HCT116 (cell line): ENCODE measurements around the gene RBBP8. TPM values are rescaled to one million over a fixed set of nuclear protein-coding genes. Genes with fewer than 3 reads are reported as not detected.

ENCODE experiments used
- ATAC-seq: fragments of 200-7000 bp; cut with Tn5 transposase; 2 replicates; pipeline ENCODE4 v1.9.1; 2020; ENCODE audit warnings: mild to moderate bottlenecking, moderate library complexity
- BruUV-seq: library from RNA; stranded (reverse); fragments of 400-500 nt; replicated peaks from 2 replicates; lab custom pipeline; 2021; lab: Mats Ljungman, UMichigan
- CTCF ChIA-PET: fragments of 300-600 bp; sonication (Branson Sonifier 250); formaldehyde crosslinking; loops from one replicate; lab custom pipeline; 2021; ENCODE audit warnings: antibody characterized with exemption; lab: Charles Lee
- POLR2A ChIA-PET: fragments of 300-600, 350-600 bp; sonication (Branson Sonifier 250); formaldehyde crosslinking; loops from one replicate; lab custom pipeline; 2021; ENCODE audit warnings: antibody characterized with exemption; lab: Charles Lee
- RAD21 ChIA-PET, 2 experiments: fragments of 300-600 bp; sonication (Branson Sonifier 250); formaldehyde crosslinking; loops; one replicate each; lab custom pipeline; 2023; ENCODE audit warnings: low total read pairs in 2 of 2; ENCODE audit not compliant: uncharacterized antibody in 2 of 2, unreplicated experiment in 2 of 2, low non-redundant PET in 1 of 2; lab: Charles Lee
- DNase-seq: peaks from one replicate; pipeline ENCODE4 v3.0.0-alpha.2; 2010; ENCODE audit warnings: low read depth, low spot score
- H2AFZ ChIP-seq: fragments of 200-600 bp; shearing (Covaris generic), sonication (generic); 2 replicates; pipeline ENCODE4 v1.6.1; 2017; ENCODE audit warnings: low read depth, mixed run types, mixed read lengths, antibody characterized with exemption, low read length; ENCODE audit not compliant: poor library complexity, severe bottlenecking
- H3K27ac ChIP-seq: 2 replicates; pipeline ENCODE4 v1.5.1; 2012; ENCODE audit warnings: low read depth, low read length
- H3K27me3 ChIP-seq: fragments of 200-600 bp; sonication (generic); 2 replicates; pipeline ENCODE4 v1.6.1; 2016; ENCODE audit warnings: mixed run types, low read length, mixed read lengths; ENCODE audit not compliant: insufficient read depth
- H3K36me3 ChIP-seq, 2 experiments: fragments of 200-500 bp in 1 of 2; fragments of 200-600 bp in 1 of 2; sonication (Bioruptor generic) in 1 of 2; sonication (generic) in 1 of 2; 2 replicates each; pipeline versions ENCODE4 v1.5.1 to v1.6.1; 2014 to 2016; ENCODE audit warnings: low read length in 2 of 2, inconsistent platforms in 1 of 2, mixed read lengths in 1 of 2, mixed run types in 1 of 2; ENCODE audit not compliant: insufficient read depth in 2 of 2, control insufficient read depth in 1 of 2
- H3K4me1 ChIP-seq, 2 experiments: fragments of 200-600 bp in 1 of 2; sonication (generic) in 1 of 2; 2 replicates each; pipeline versions ENCODE4 v1.5.1 to v1.6.1; 2012 to 2017; ENCODE audit warnings: low read length in 2 of 2, inconsistent platforms in 1 of 2, mild to moderate bottlenecking in 1 of 2, mixed read lengths in 1 of 2, mixed run types in 1 of 2, moderate library complexity in 1 of 2; ENCODE audit not compliant: insufficient read depth in 2 of 2, control insufficient read depth in 1 of 2
- H3K4me2 ChIP-seq: fragments of 200-600 bp; sonication (generic); 2 replicates; pipeline ENCODE4 v1.6.1; 2017; ENCODE audit warnings: mixed run types, low read length, mixed read lengths
- H3K4me3 ChIP-seq, 2 experiments: fragments of 200-600 bp in 1 of 2; sonication (generic) in 1 of 2; replicated peaks in 1 of 2; 2 replicates each; pipeline ENCODE4 v1.5.1; 2011 to 2016; ENCODE audit warnings: low read length in 2 of 2, control low read depth in 1 of 2, low read depth in 1 of 2, mild to moderate bottlenecking in 1 of 2, mixed read lengths in 1 of 2, mixed run types in 1 of 2
- H3K79me2 ChIP-seq: fragments of 200-600 bp; sonication (generic); 2 replicates; pipeline ENCODE4 v1.6.1; 2017; ENCODE audit warnings: mild to moderate bottlenecking, mixed run types, low read length, moderate library complexity, mixed read lengths; ENCODE audit not compliant: insufficient read depth
- H3K9ac ChIP-seq: fragments of 200-600 bp; sonication (generic); 2 replicates; pipeline ENCODE4 v1.6.1; 2016; ENCODE audit warnings: low read length, mixed read lengths
- H3K9me2 ChIP-seq: fragments of 200-600 bp; sonication (generic), shearing (Covaris generic); 2 replicates; pipeline ENCODE4 v1.6.1; 2017; ENCODE audit warnings: mixed run types, mild to moderate bottlenecking, moderate library complexity; ENCODE audit not compliant: insufficient read depth
- H3K9me3 ChIP-seq, 2 experiments: fragments of 200-500 bp in 1 of 2; fragments of 200-600 bp in 1 of 2; sonication (Bioruptor generic) in 1 of 2; sonication (generic) in 1 of 2; 2 replicates each; pipeline ENCODE4 v1.6.1; 2014 to 2017; ENCODE audit warnings: low read length in 2 of 2, mixed read lengths in 2 of 2, inconsistent platforms in 1 of 2, low read depth in 1 of 2, mild to moderate bottlenecking in 1 of 2, mixed run types in 1 of 2, moderate library complexity in 1 of 2; ENCODE audit not compliant: control insufficient read depth in 1 of 2, insufficient read depth in 1 of 2
- H4K20me1 ChIP-seq: fragments of 200-600 bp; sonication (generic), shearing (Covaris generic); 2 replicates; pipeline ENCODE4 v1.6.1; 2017; ENCODE audit warnings: mixed run types, mild to moderate bottlenecking, moderate library complexity; ENCODE audit not compliant: insufficient read depth
- ATF3 ChIP-seq: IDR thresholded peaks from 2 replicates; pipeline ENCODE4 v1.6.1; 2012
- CBX3 ChIP-seq: IDR thresholded peaks from 2 replicates; pipeline ENCODE4 v1.6.1; 2012; ENCODE audit warnings: low read depth
- CEBPB ChIP-seq: IDR thresholded peaks from 2 replicates; pipeline ENCODE4 v1.6.1; 2012; ENCODE audit warnings: low read depth
- ELF1 ChIP-seq: IDR thresholded peaks from 2 replicates; pipeline ENCODE4 v1.6.1; 2012; ENCODE audit warnings: low read depth, borderline replicate concordance
- JUND ChIP-seq: IDR thresholded peaks from 2 replicates; pipeline ENCODE4 v1.6.1; 2012
- MAX ChIP-seq: IDR thresholded peaks from 2 replicates; pipeline ENCODE4 v1.6.1; 2012
- RAD21 ChIP-seq: IDR thresholded peaks from 2 replicates; pipeline ENCODE4 v1.6.1; 2012; ENCODE audit warnings: low read depth, mild to moderate bottlenecking
- REST ChIP-seq: IDR thresholded peaks from 2 replicates; pipeline ENCODE4 v1.6.1; 2012; ENCODE audit warnings: low read depth
- SP1 ChIP-seq: IDR thresholded peaks from 2 replicates; pipeline ENCODE4 v1.6.1; 2012; ENCODE audit warnings: low read depth
- SRF ChIP-seq: IDR thresholded peaks from 2 replicates; pipeline ENCODE4 v1.6.1; 2012; ENCODE audit warnings: low read depth
- TCF7L2 ChIP-seq: IDR thresholded peaks from 2 replicates; pipeline ENCODE4 v1.7.0; 2011; ENCODE audit warnings: borderline replicate concordance, inconsistent platforms; ENCODE audit not compliant: insufficient read depth, insufficient read length; ENCODE audit errors: extremely low read depth
- ZBTB33 ChIP-seq: IDR thresholded peaks from 2 replicates; pipeline ENCODE4 v1.6.1; 2011; ENCODE audit warnings: mild to moderate bottlenecking, low read length, moderate library complexity; ENCODE audit not compliant: insufficient replicate concordance; ENCODE audit errors: extremely low read depth
- ZFX ChIP-seq: fragments of 450-650 bp; IDR thresholded peaks from 2 replicates; pipeline ENCODE4 v1.6.1; 2017
- ZNF274 ChIP-seq: fragments of 200-500 bp; sonication (Bioruptor generic); IDR thresholded peaks from 2 replicates; pipeline ENCODE4 v1.6.1; 2014; ENCODE audit warnings: mild to moderate bottlenecking, low read depth, low read length, inconsistent platforms
- intact Hi-C: fragments of 100-400 bp; cut with micrococcal nuclease; formaldehyde crosslinking; loops from 2 replicates; pipeline ENCODE4 v1.10.0; 2022
- total RNA-seq: library from RNA; stranded (reverse); gene quantifications from one replicate; pipeline ENCODE4 v1.2.1, GENCODE V29; 2021; ENCODE audit not compliant: unreplicated experiment

RBBP8 gene
- total RNA-seq, 1 experiment from 2014 or later = 66.6 TPM

- Histone ChIP-seq H3K27me3 (no peaks in the 10 kb centered on the region), H3K9ac (no peak overlapping the region), H3K4me3 (no peak overlapping the region), H3K9me3 (peaks cover 0 to 5% of the 10 kb centered on the region in 2 experiments; a peak in 1 of 4 replicates), H3K79me2 (no peaks in the 10 kb centered on the region), H3K36me3 (no peaks in the 10 kb centered on the region), H3K4me1 (no peaks in the 10 kb centered on the region), H2AFZ (no peak overlapping the region), H3K27ac (no peak overlapping the region), H3K9me2 (no peaks in the 10 kb centered on the region), H3K4me2 (no peak overlapping the region), H4K20me1 (no peaks in the 10 kb centered on the region)
- CTCF ChIA-PET = no interaction called here
- TF ChIP-seq ZFX (peak; percentile 21; the same call in 1 of the 2 replicates), RAD21 (no peak)
- no peak for ATAC-seq
- BruUV-seq = no TSS peak
- no peak for DNase-seq
- RAD21 ChIA-PET = no interaction called here
- POLR2A ChIA-PET = no interaction called here
- intact Hi-C loops = no loop called here
Observed at GRCh38 chr18:23066504-23067039, 133.4 kb downstream of the RBBP8 start.

GRCh38 chr18:23067236-23067635 lies 134.1 kb downstream of the RBBP8 start:
- H3K4me2 ChIP-seq = no peak overlapping the region
- TF ChIP-seq SRF (no peak), ZNF274 (no peak), ZBTB33 (no peak), ATF3 (no peak), CBX3 (no peak), REST (no peak), TCF7L2 (no peak), CEBPB (no peak), SP1 (no peak), ELF1 (no peak), MAX (no peak), JUND (no peak)

More at GRCh38 chr18:23067236-23067635, 134.1 kb downstream of the RBBP8 start:
- Histone ChIP-seq H3K4me3 (no peak overlapping the region), H3K9me2 (no peaks in the 10 kb centered on the region), H3K79me2 (no peaks in the 10 kb centered on the region), H3K27me3 (no peaks in the 10 kb centered on the region), H3K9ac (no peak overlapping the region), H3K36me3 (no peaks in the 10 kb centered on the region), H4K20me1 (no peaks in the 10 kb centered on the region), H2AFZ (no peak overlapping the region), H3K9me3 (peaks cover 0 to 5% of the 10 kb centered on the region in 2 experiments; a peak in 1 of 4 replicates), H3K27ac (no peak overlapping the region), H3K4me1 (no peaks in the 10 kb centered on the region)
- no peak for DNase-seq
- ChIA-PET CTCF (no interaction called here), RAD21 (no interaction called here), POLR2A (no interaction called here)
- ATAC-seq = no peak
- no TSS peak for BruUV-seq
- intact Hi-C loops = no loop called here
